ENCODE results near the gene CRIP3. TPM values are rescaled to one million over a fixed set of nuclear protein-coding genes. Genes with fewer than 3 reads are reported as not detected.

Gene CRIP3
- total and polyA plus RNA-seq, 2 of the 13 experiments (the other 11 are each of a cell fraction or from before 2014, with no cell fraction given): 6.3 to 9.3 TPM

GRCh38 chr6:43263314-43264178 lies 45.1 kb downstream of the CRIP3 start (continued):
- no peak for TF ChIP-seq CAMTA2 (CRISPR knock-in tag; IDR thresholded peaks at IDR 0.05; ENCODE audit: borderline replicate concordance)
- no peak for TF ChIP-seq CSRNP2 (CRISPR knock-in tag; conservative IDR thresholded peaks at IDR 0.05; ENCODE audit: low read depth)
- no peak for TF ChIP-seq MED13 (CRISPR knock-in tag; IDR thresholded peaks at IDR 0.05)
- TF ChIP-seq ZNF503 (CRISPR knock-in tag; IDR thresholded peaks at IDR 0.05): no peak
- no peak for TF ChIP-seq BATF2 (CRISPR knock-in tag; IDR thresholded peaks at IDR 0.05)
- TF ChIP-seq NFE2 (CRISPR knock-in tag; IDR thresholded peaks at IDR 0.05): no peak; the same call in 1 of the 2 replicates
- no peak for TF ChIP-seq ZC3H4 (CRISPR knock-in tag; IDR thresholded peaks at IDR 0.05; ENCODE audit: borderline replicate concordance)
- TF ChIP-seq ZNF543 (CRISPR knock-in tag; IDR thresholded peaks at IDR 0.05): 0 out of 2 replicates have a peak, but pooled peaks have one; percentile 50
- TF ChIP-seq ZBTB4 (CRISPR knock-in tag; IDR thresholded peaks at IDR 0.05; ENCODE audit: borderline replicate concordance): peak; percentile 63; the same call in 1 of the 2 replicates
- no peak for TF ChIP-seq E2F1 (CRISPR knock-in tag; IDR thresholded peaks at IDR 0.05)
- no peak for TF ChIP-seq ZNF569 (CRISPR knock-in tag; IDR thresholded peaks at IDR 0.05; ENCODE audit: borderline replicate concordance)
- 0 out of 2 replicates have a peak, but pooled peaks have one; percentile 6 for TF ChIP-seq ZNF414 (CRISPR knock-in tag; IDR thresholded peaks at IDR 0.05)
- TF ChIP-seq ZNF235 (CRISPR knock-in tag; IDR thresholded peaks at IDR 0.05; ENCODE audit: borderline replicate concordance): no peak
- no peak for TF ChIP-seq ADNP (CRISPR knock-in tag; IDR thresholded peaks at IDR 0.05)
- TF ChIP-seq ZNF296 (CRISPR knock-in tag; conservative IDR thresholded peaks at IDR 0.05): no peak
- peak; percentile 92 for TF ChIP-seq IKZF5 (CRISPR knock-in tag; IDR thresholded peaks at IDR 0.05)
- TF ChIP-seq SYNCRIP (IDR thresholded peaks at IDR 0.05; ENCODE audit: insufficient read depth, low read depth, low read length): no peak
